ENCODE measurements around the gene FRMD8. TPM values are rescaled to one million over a fixed set of nuclear protein-coding genes. Genes with fewer than 3 reads are reported as not detected.
A peak's percentile ranks its signal among the peaks of the same experiment; 100 is the strongest.
"Not testable (repeated sequence)": the region's sequence is repeated elsewhere in the genome, so short reads cannot be mapped to it uniquely, and the experiment has no call there.

Gene FRMD8
- total RNA-seq, 2 donors from 2014 or later = 20.0 to 46.8 TPM

- Histone ChIP-seq H3K9me3 (no peaks in the 10 kb centered on the region), H3K27me3 (no peaks in the 10 kb centered on the region), H3K27ac (peak overlapping the region in 2 of 4 donors; percentile 42 to 52), H3K4me3 (no peak overlapping the region), H3K4me1 (peaks cover 32% of the 10 kb centered on the region), H3K36me3 (replicated peaks in 1 of 2; ENCODE audit: insufficient read depth in 1 of 2, low read depth in 2 of 2) (peaks cover 0 to 7% of the 10 kb centered on the region in 2 donors)
- peak; percentile 1 for ATAC-seq
- peak in 2 of 4 donors; percentile 25 to 42 for DNase-seq
- 81 to 83% methylated on average over 4 to 11 of the region's 11 CpGs for WGBS, 2 donors
- TF ChIP-seq CTCF (IDR thresholded peaks at IDR 0.05) (no peak), POLR2A (IDR thresholded peaks at IDR 0.05) (peak in 1 of 3 donors; percentile 2)
- intact Hi-C loops (cut with DNase I) = no loop called here
These were observed 59.4 kb downstream of the FRMD8 start for GRCh38 chr11:65445604-65446445.

- intact Hi-C loops (cut with DNase I) = no loop called here
- ATAC-seq (peak; percentile 5), DNase-seq (peak in 2 of 4 donors; percentile 32 to 58)
- Histone ChIP-seq H3K4me3 (no peak overlapping the region), H3K27ac (peak overlapping the region in 3 of 4 donors; percentile 0 to 52 (median 42)), H3K4me1 (peaks cover 23% of the 10 kb centered on the region), H3K36me3 (replicated peaks in 1 of 2; ENCODE audit: insufficient read depth in 1 of 2, low read depth in 2 of 2) (peaks cover 0 to 7% of the 10 kb centered on the region in 2 donors), H3K9me3 (no peaks in the 10 kb centered on the region), H3K27me3 (no peaks in the 10 kb centered on the region)
- TF ChIP-seq POLR2A (IDR thresholded peaks at IDR 0.05) (no peak), CTCF (IDR thresholded peaks at IDR 0.05) (no peak)
- WGBS, 2 donors = 63 to 81% methylated on average over 3 to 11 of the region's 11 CpGs
These were observed 60.2 kb downstream of the FRMD8 start for GRCh38 chr11:65446446-65447277.

GRCh38 chr11:65448074-65448417 lies 61.6 kb downstream of the FRMD8 start:
- Histone ChIP-seq H3K36me3 (replicated peaks in 1 of 2; ENCODE audit: insufficient read depth in 1 of 2, low read depth in 2 of 2) (peaks cover 0 to 5% of the 10 kb centered on the region in 2 donors), H3K27me3 (no peaks in the 10 kb centered on the region), H3K9me3 (no peaks in the 10 kb centered on the region), H3K27ac (peak overlapping the region in 2 of 4 donors; percentile 41 to 52), H3K4me1 (peaks cover 10% of the 10 kb centered on the region), H3K4me3 (no peak overlapping the region)
- WGBS, 2 donors = 79 to 92% methylated on average over 2 of the region's 2 CpGs
- intact Hi-C loops (cut with DNase I) = no loop called here
- no peak for TF ChIP-seq POLR2A (IDR thresholded peaks at IDR 0.05)
- no peak for TF ChIP-seq CTCF (IDR thresholded peaks at IDR 0.05)
- DNase-seq (no peak), ATAC-seq (no peak)

GRCh38 chr11:65448418-65449105 lies 62.1 kb downstream of the FRMD8 start:
- ATAC-seq (peak; percentile 10), DNase-seq (peak in 2 of 4 donors; percentile 39 to 49)
- Histone ChIP-seq H3K4me1 (peaks cover 4% of the 10 kb centered on the region), H3K9me3 (no peaks in the 10 kb centered on the region), H3K27ac (peak overlapping the region in 2 of 4 donors; percentile 41 to 52), H3K36me3 (replicated peaks in 1 of 2; ENCODE audit: insufficient read depth in 1 of 2, low read depth in 2 of 2) (peaks cover 0 to 5% of the 10 kb centered on the region in 2 donors), H3K27me3 (no peaks in the 10 kb centered on the region), H3K4me3 (no peak overlapping the region)
- 76 to 79% methylated on average over 2 to 3 of the region's 3 CpGs for WGBS, 2 donors
- intact Hi-C loops (cut with DNase I) = no loop called here
- TF ChIP-seq CTCF (IDR thresholded peaks at IDR 0.05) = no peak
- TF ChIP-seq POLR2A (IDR thresholded peaks at IDR 0.05) = peak in 1 of 3 donors; percentile 24

GRCh38 chr11:65451301-65451700 lies 64.9 kb downstream of the FRMD8 start:
- ATAC-seq; DNase-seq; H3K27me3 ChIP-seq; H3K4me1 ChIP-seq; H3K4me3 ChIP-seq; H3K9me3 ChIP-seq; H3K36me3 ChIP-seq (replicated peaks in 1 of 2; ENCODE audit: insufficient read depth in 1 of 2, low read depth in 2 of 2); H3K27ac ChIP-seq; intact Hi-C loops (cut with DNase I): not testable (repeated sequence)
- WGBS, 2 donors = no CpG with 5 or more reads among the region's 30 CpGs

GRCh38 chr11:65452259-65452658 lies 65.8 kb downstream of the FRMD8 start:
- H3K27me3 ChIP-seq; ATAC-seq; DNase-seq; H3K27ac ChIP-seq; H3K4me1 ChIP-seq; intact Hi-C loops (cut with DNase I); H3K4me3 ChIP-seq; H3K36me3 ChIP-seq (replicated peaks in 1 of 2; ENCODE audit: insufficient read depth in 1 of 2, low read depth in 2 of 2); H3K9me3 ChIP-seq: not testable (repeated sequence)
- 18 to 43% methylated on average over 1 to 3 of the region's 3 CpGs for WGBS, 2 donors

All from body of pancreas (tissue), 4 donors.